Kidney glomerular epithelial cell (primary cell): ENCODE data around the gene TIGD1.

Source experiments
- DNase-seq: peaks from one replicate; lab custom pipeline; 2025; lab: John Stamatoyannopoulos, UW

TIGD1 gene

GRCh38 chr2:232550354-232551249 is at the start of gene TIGD1, which contains the start of gene EIF4E2:
TSS of gene TIGD1 (minus strand) at chr2:232550557. CDS start at chr2:232549882, 675 bp downstream.
TSS of gene EIF4E2 (plus strand) at chr2:232550689. CDS start at chr2:232550725, 36 bp downstream.
- peak; percentile 79 for DNase-seq

GRCh38 chr2:232598293-232598692 is 47.9 kb upstream of the TIGD1 start:
- no peak for DNase-seq

DNA sequence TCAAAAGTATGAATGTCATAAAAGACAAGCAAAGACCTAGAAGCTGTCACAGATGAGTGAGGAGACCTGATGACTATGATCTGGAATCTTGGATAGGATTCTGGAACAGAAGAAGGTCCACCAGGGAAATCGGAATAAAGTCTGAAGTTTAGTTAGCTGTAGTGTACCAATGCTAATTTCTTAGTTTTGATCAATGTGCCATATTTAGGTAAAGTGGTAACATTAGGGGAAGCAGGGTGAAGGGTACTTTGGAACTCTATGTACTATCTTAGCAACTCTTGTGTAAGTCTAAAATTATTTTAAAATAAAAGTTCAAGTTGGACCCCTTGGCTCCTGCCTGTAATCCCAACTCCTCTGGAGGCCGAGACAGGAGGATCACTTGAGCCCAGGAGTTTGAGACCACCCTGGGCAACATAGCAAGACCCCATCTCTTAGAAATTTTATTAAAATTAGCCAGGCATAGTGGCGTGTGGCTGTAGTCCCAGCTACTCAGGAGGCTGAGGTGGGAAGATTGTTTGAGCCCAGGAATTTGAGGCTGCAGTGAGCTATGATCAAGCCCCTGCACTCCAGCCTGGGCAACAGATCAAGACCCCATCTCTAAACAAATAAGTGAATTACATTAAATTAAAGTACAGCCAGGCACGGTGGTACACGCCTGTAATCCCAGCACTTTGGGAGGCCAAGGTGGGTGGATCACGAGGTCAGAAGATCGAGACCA is 47.2 kb upstream of the TIGD1 start:
- no peak for DNase-seq

DNA sequence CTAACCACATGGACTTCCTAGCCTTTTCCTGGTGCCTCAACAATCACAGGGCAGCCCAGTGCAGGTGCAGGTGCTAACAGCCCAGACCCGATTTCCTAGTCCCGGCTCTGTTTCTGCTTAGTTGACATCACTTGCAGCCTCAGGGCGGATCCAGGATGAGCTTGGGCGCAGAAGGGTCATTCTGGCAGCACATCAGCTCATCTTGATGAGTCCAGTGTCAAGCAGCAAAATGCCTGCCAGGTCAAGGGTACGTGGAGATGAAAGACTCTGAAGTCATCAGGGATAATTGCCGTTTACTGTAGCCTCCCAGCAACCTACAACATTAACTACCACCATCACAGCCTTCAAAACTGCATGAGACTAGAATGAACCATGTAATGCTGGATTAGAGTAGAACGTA is 43.6 kb upstream of the TIGD1 start:
- no peak for DNase-seq

DNA sequence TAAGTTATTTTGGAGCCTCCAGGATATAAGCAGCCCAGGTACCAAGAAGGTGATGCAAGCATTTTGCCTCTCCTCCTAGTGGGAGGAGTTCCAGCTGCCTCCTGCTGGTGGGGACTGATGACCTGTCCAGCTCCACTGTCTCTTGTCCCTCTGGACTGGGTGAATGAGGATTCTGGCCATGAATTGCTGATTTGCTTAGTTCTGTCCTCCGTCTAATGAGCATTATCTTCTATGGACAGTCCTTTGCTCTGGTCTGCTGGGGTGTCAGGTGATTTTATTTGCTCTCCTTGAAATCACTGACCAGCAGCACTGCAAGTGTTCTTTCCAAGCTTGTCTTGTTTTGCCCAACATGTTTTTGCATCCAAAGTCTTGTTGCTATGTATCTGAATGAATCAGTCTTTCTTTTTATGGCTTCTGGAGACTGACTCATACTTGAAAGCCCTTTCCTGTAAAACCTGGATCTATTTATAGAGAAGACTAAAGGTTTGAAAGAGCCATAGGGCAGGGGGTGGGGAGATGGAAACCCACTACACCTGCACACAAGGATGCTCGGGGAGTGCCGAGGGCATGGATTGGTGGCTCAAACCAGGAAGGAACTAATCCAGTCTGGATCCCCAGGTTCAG is 42.5 kb upstream of the TIGD1 start:
- peak; percentile 93 for DNase-seq

DNA sequence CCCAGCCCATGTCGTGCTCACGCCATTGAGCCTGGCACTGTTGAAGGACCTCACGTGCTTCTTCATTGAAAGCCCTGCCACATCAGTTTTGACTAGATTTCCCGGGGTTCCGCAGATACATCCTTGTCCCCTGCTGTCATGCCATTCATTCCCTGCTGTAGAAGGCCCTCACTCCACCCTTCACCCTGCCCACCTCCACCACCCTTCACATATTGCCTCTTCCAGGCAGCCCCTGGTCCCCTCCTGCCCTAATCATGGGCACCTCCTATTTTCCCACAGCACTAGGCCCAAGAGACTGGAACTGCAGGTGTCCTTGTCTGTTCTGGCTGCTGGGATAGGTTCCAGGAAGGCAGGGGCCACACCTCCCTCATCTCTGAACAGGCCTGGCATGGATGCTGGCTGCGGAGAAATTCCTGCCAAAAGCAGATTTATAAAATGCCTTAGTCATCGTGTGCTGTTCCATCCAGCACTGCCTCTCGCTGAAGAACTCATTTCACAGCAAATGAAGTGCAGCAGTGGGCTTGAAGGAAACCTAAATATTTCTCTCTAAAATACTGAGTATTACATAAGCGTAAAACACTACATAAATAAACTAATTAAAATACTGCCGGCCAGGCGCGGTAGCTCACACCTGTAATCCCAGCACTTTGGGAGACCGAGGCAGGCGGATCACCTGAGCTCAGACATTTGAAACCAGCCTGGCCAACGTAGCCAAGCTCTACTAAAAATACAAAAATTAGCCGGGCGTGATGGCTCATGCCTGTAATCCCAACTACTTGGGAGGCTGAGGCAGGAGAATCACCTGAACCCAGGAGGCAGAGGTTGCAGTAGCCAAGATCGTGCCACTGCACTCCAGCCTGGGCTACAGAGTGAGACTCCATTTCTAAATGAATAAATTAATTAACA is 38.6 kb upstream of the TIGD1 start:
- DNase-seq, result peak; percentile 25

DNA sequence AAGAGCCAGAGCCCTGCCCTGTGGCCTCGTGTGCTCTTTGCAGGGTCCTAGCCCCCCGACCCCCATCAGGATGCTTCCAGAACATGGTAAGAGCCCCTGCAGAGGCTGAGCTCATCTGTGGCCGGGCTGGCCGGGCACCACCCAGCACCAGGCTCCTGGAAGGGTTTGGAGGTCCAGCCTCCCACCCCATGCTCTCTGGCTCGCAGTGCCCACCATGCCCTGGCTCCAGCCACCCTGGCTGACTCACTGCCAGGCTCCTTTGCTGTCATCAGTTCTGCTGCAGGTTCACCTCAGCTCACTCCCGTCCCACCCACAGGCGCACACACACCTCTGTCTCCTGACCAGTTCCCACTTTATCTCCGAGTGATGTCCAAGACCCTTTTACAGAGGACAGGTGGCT is 37.7 kb upstream of the TIGD1 start:
- DNase-seq, result no peak

DNA sequence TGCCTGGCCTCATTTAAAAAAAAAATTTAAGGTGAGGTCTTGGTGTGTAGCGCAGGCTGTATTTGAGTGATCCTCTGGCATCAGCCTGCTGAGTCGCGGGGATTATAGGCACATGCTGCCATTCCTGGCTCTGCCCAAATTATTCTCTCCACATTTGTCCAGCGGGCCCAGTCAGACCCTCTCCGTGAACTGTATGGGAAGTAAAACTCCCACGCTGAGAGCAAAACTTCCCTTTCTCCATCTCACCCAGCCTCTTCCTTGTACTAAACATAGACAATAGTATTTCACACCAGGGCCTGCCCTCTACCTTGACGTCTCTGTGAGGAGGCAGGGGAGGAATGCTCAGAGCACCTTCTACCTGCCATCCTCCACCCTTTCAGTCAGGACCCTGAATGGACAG is 37.2 kb upstream of the TIGD1 start:
- no peak for DNase-seq

GRCh38 chr2:232586943-232587505 is 36.7 kb upstream of the TIGD1 start:
- no peak for DNase-seq

GRCh38 chr2:232584238-232584637 is 33.9 kb upstream of the TIGD1 start:
- no peak for DNase-seq

- DNase-seq, result no peak
These were observed 31.4 kb upstream of the TIGD1 start for GRCh38 chr2:232581725-232582124.

- no peak for DNase-seq
These were observed 30.3 kb upstream of the TIGD1 start for GRCh38 chr2:232580648-232580981.

GRCh38 chr2:232578626-232579025 is 28.3 kb upstream of the TIGD1 start:
- DNase-seq, result no peak

- DNase-seq, result no peak
These were observed 27.5 kb upstream of the TIGD1 start for GRCh38 chr2:232577841-232578240.

- no peak for DNase-seq
These were observed 26.6 kb upstream of the TIGD1 start for GRCh38 chr2:232576995-232577394.

DNA sequence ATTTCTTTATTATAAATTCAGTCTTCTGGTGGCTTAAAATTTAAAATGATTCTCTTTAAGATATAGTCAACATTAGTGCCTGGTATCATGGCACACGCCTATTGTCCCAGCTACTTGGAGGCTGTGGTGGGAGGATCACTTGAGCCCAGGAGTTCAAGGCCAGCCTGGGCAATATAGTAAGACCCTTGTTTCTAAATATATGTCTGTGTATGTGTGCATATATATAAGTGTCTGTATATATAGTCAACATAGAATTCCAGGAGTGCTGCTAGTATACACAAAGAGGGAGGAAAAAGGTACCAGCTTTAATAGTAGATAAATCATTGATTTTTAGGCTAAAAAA is 25.0 kb upstream of the TIGD1 start:
- DNase-seq, result no peak

- no peak for DNase-seq
These were observed 24.5 kb upstream of the TIGD1 start for GRCh38 chr2:232574674-232575403.

- DNase-seq, result no peak
These were observed 23.5 kb upstream of the TIGD1 start for GRCh38 chr2:232573771-232574435.

DNA sequence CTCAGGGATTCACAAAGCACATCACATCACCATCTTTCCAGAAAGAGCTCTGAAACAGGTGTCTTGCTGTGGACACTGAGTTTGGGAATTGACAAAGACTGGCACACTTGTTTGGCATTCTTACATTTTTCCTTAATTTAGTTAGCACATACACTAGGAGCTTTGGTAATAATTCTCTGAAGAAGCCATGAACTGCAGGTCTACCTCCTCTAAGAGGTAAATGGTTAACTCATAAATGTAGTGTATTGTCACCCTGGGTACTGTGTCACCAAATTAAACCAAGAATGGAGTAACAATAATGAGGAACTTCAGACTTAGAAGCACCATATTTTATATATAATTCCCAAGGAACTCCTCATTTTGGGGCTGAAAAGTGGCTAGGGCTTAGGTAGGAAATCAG is 22.7 kb upstream of the TIGD1 start:
- peak; percentile 2 for DNase-seq

DNA sequence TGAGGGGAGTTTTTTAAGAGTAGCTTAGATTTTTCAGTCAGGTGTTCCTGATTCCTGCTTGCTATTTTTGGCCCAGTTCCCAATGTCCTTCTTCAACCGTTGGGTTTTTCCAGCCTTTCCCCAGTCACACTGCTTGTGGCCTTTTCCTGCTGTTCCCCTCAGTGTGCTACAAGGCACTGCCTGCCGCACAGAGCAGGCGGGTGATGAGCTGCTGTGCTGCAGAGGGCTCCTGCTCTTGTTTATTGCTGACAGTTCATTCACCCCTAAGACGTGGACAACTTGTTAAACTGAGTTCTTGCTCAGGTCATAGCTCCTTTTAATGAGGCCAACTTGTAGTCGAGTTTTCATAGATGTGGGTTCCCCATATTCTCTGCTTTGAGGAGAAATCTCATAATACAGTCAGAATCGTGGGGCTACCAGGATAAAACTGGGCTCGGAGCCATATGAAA is 20.7 kb upstream of the TIGD1 start:
- no peak for DNase-seq
